GM23248 (cell line): ENCODE data around the gene POLR2J3. TPM values are rescaled to one million over a fixed set of nuclear protein-coding genes. Genes with fewer than 3 reads are reported as not detected.
"Not testable (repeated sequence)": the region's sequence is repeated elsewhere in the genome, so short reads cannot be mapped to it uniquely, and the experiment has no call there.

Experiments used
- DNase-seq: peaks from one replicate; pipeline ENCODE4 v3.0.0-alpha.2; 2015
- H2AFZ ChIP-seq: fragments of 200-600 bp; sonication (generic); 2 replicates; pipeline ENCODE4 v1.6.1; 2016; ENCODE audit warnings: antibody characterized with exemption
- H3F3A ChIP-seq: fragments of 200-600 bp; sonication (generic); 2 replicates; pipeline ENCODE4 v1.6.1; 2016; ENCODE audit warnings: mild to moderate bottlenecking, antibody characterized with exemption, mixed run types; ENCODE audit not compliant: insufficient read depth
- H3K27ac ChIP-seq: fragments of 200-600 bp; sonication (generic); 2 replicates; pipeline ENCODE4 v1.5.1; 2016; ENCODE audit warnings: mild to moderate bottlenecking
- H3K27me3 ChIP-seq: fragments of 200-600 bp; sonication (generic); replicated peaks from 2 replicates; pipeline ENCODE4 v1.6.1; 2016; ENCODE audit warnings: mild to moderate bottlenecking; ENCODE audit not compliant: insufficient read depth
- H3K36me3 ChIP-seq: fragments of 200-600 bp; sonication (generic); 2 replicates; pipeline ENCODE4 v1.6.1; 2016; ENCODE audit warnings: low read depth, mild to moderate bottlenecking
- H3K4me1 ChIP-seq: fragments of 200-600 bp; sonication (generic); 2 replicates; pipeline ENCODE4 v1.6.1; 2016; ENCODE audit warnings: mild to moderate bottlenecking; ENCODE audit not compliant: insufficient read depth
- H3K4me2 ChIP-seq: fragments of 200-600 bp; sonication (generic); one replicate; pipeline ENCODE4 v1.6.1; 2016; ENCODE audit warnings: mild to moderate bottlenecking; ENCODE audit not compliant: unreplicated experiment
- H3K4me3 ChIP-seq: fragments of 200-600 bp; sonication (generic); 2 replicates; pipeline ENCODE4 v1.5.1; 2016; ENCODE audit warnings: mild to moderate bottlenecking
- H3K79me2 ChIP-seq: fragments of 200-600 bp; sonication (generic); 2 replicates; pipeline ENCODE4 v1.6.1; 2016; ENCODE audit warnings: mild to moderate bottlenecking; ENCODE audit not compliant: insufficient read depth
- H3K9ac ChIP-seq: fragments of 200-600 bp; sonication (generic); 2 replicates; pipeline ENCODE4 v1.6.1; 2016; ENCODE audit warnings: mild to moderate bottlenecking
- H3K9me2 ChIP-seq: fragments of 200-600 bp; sonication (generic); 2 replicates; pipeline ENCODE4 v1.6.1; 2016; ENCODE audit warnings: mixed run types, mild to moderate bottlenecking, moderate library complexity; ENCODE audit not compliant: insufficient read depth
- H3K9me3 ChIP-seq: fragments of 200-600 bp; sonication (generic); one replicate; pipeline ENCODE4 v1.6.1; 2017; ENCODE audit warnings: low read depth
- H4K20me1 ChIP-seq: fragments of 200-600 bp; sonication (generic); 2 replicates; pipeline ENCODE4 v1.6.0; 2016; ENCODE audit not compliant: insufficient read depth
- WGBS, 2 experiments: methylation state at CpG; one replicate each; pipeline ENCODE4 v1.1.6; 2015 to 2017; ENCODE audit warnings: low lambda C conversion rate in 2 of 2, low coverage in 1 of 2; ENCODE audit errors: missing lambda C conversion rate in 2 of 2; 5-methylcytosine and 5-hydroxymethylcytosine counted together
- in situ Hi-C: fragments of 300-500 bp; cut with MboI; formaldehyde crosslinking; loops from 2 replicates; pipeline ENCODE4 v1.15.0; 2020
- polyA plus RNA-seq: library from polyadenylated mRNA; unstranded; fragments of >200 nt; fragmentation: Nextera tagmentation; extraction: Ambion mirVana; gene quantifications from 2 replicates; pipeline ENCODE4 v1.2.1, GENCODE V29; 2016
- total RNA-seq: library from RNA; depleted of rRNA; stranded (reverse); fragments of >200 nt; shearing (Covaris generic); gene quantifications from 2 replicates; pipeline ENCODE4 v1.2.3, GENCODE V29; 2014

The POLR2J3 gene
- total and polyA plus RNA-seq, 2 experiments from 2014 or later: 2.9 to 69.8 TPM

GRCh38 chr7:102544372-102544771 lies 28.0 kb downstream of the POLR2J3 start:
- H3K27me3 ChIP-seq, H3K36me3 ChIP-seq, H3K4me1 ChIP-seq, H3K27ac ChIP-seq, H2AFZ ChIP-seq, H4K20me1 ChIP-seq, H3K9me2 ChIP-seq, H3F3A ChIP-seq, H3K4me2 ChIP-seq, in situ Hi-C loops, H3K9ac ChIP-seq, H3K9me3 ChIP-seq, DNase-seq, H3K4me3 ChIP-seq, H3K79me2 ChIP-seq: not testable (repeated sequence)
- no CpG with 5 or more reads among the region's 1 CpG for WGBS, 2 experiments

GRCh38 chr7:102543596-102543995 lies 28.8 kb downstream of the POLR2J3 start, which contains the start of gene UPK3BL2:
Gene UPK3BL2, minus strand, starts transcription at chr7:102543696. Its CDS starts 60 bp downstream, at chr7:102543636.
- H2AFZ ChIP-seq, H3K9me3 ChIP-seq, H3K9me2 ChIP-seq, H3K4me1 ChIP-seq, H3K4me3 ChIP-seq, in situ Hi-C loops, H4K20me1 ChIP-seq, H3K27ac ChIP-seq, H3K79me2 ChIP-seq, H3F3A ChIP-seq, H3K4me2 ChIP-seq, H3K9ac ChIP-seq, H3K27me3 ChIP-seq, H3K36me3 ChIP-seq, DNase-seq: not testable (repeated sequence)
- no CpG with 5 or more reads among the region's 8 CpGs for WGBS, 2 experiments

- H3K4me3 ChIP-seq, H3K36me3 ChIP-seq, H3K79me2 ChIP-seq, H3F3A ChIP-seq, H3K4me2 ChIP-seq, H4K20me1 ChIP-seq, H3K9me2 ChIP-seq, H3K9me3 ChIP-seq, in situ Hi-C loops, DNase-seq, H2AFZ ChIP-seq, H3K9ac ChIP-seq, H3K4me1 ChIP-seq, H3K27me3 ChIP-seq, H3K27ac ChIP-seq: not testable (repeated sequence)
- 78% methylated on average over 6 of the region's 11 CpGs; no CpG with 5 or more reads in 1 of the 2 experiments for WGBS, 2 experiments
Measured at GRCh38 chr7:102542771-102543170, 29.6 kb downstream of the POLR2J3 start.

- H3F3A ChIP-seq, H3K27me3 ChIP-seq, H3K27ac ChIP-seq, DNase-seq, H3K4me1 ChIP-seq, H3K36me3 ChIP-seq, H3K79me2 ChIP-seq, in situ Hi-C loops, H3K9me2 ChIP-seq, H3K4me2 ChIP-seq, H3K4me3 ChIP-seq, H3K9ac ChIP-seq, H3K9me3 ChIP-seq, H4K20me1 ChIP-seq, H2AFZ ChIP-seq: not testable (repeated sequence)
- WGBS, 2 experiments: no CpG with 5 or more reads among the region's 8 CpGs
Measured at GRCh38 chr7:102542083-102542482, 30.3 kb downstream of the POLR2J3 start.

- H2AFZ ChIP-seq, H3K9me3 ChIP-seq, H3K79me2 ChIP-seq, H3K9me2 ChIP-seq, H3K27me3 ChIP-seq, H3F3A ChIP-seq, H3K27ac ChIP-seq, H3K4me3 ChIP-seq, H3K36me3 ChIP-seq, H3K9ac ChIP-seq, in situ Hi-C loops, H3K4me2 ChIP-seq, H3K4me1 ChIP-seq, DNase-seq, H4K20me1 ChIP-seq: not testable (repeated sequence)
- 76 to 92% methylated on average over 4 to 5 of the region's 6 CpGs for WGBS, 2 experiments
Measured at GRCh38 chr7:102540604-102541003, 31.8 kb downstream of the POLR2J3 start.

GRCh38 chr7:102535062-102535615 lies 37.2 kb downstream of the POLR2J3 start:
- H3K9me2 ChIP-seq, in situ Hi-C loops, H3K4me1 ChIP-seq, H3K9ac ChIP-seq, H3K36me3 ChIP-seq, H3K4me2 ChIP-seq, H3K27me3 ChIP-seq, H3K27ac ChIP-seq, H3K9me3 ChIP-seq, DNase-seq, H3K79me2 ChIP-seq, H3K4me3 ChIP-seq, H4K20me1 ChIP-seq, H3F3A ChIP-seq, H2AFZ ChIP-seq: not testable (repeated sequence)
- WGBS, 2 experiments: 85 to 91% methylated on average over 2 of the region's 8 CpGs

- not testable (repeated sequence) for H3K27ac ChIP-seq
Measured at GRCh38 chr7:102532127-102532526, 40.3 kb downstream of the POLR2J3 start.

DNA sequence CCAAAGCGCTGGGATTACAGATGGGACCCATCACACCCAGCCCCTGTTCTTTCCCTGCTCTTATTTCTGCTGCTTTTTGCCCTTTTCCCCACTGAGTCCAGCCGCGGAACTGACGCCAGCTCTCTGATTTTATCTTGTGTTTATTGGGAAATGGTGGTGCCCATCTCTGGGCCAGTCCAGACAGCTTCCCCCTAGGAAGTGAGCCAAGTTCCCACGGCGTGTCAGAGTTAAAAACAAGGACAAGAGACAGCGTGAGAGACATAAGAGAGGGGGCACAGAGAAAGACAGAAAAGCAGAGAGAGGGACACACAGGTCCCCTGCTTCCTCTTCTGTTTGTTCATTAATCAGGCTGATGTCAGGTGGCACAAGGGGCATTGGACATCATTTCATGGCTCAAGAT lies 40.8 kb downstream of the POLR2J3 start:
- H3K9me3 ChIP-seq, H3K27me3 ChIP-seq, H3F3A ChIP-seq, H3K79me2 ChIP-seq, H3K9me2 ChIP-seq, H3K4me3 ChIP-seq, H2AFZ ChIP-seq, H4K20me1 ChIP-seq, DNase-seq, H3K4me1 ChIP-seq, H3K9ac ChIP-seq, H3K36me3 ChIP-seq, in situ Hi-C loops, H3K4me2 ChIP-seq, H3K27ac ChIP-seq: not testable (repeated sequence)
- no CpG with 5 or more reads among the region's 7 CpGs for WGBS, 2 experiments

More at GRCh38 chr7:102532127-102532526, 40.3 kb downstream of the POLR2J3 start:
- H3K9ac ChIP-seq, H3K27me3 ChIP-seq, in situ Hi-C loops, H3K9me2 ChIP-seq, H3K4me2 ChIP-seq, H3K4me3 ChIP-seq, H4K20me1 ChIP-seq, H3K9me3 ChIP-seq, DNase-seq, H3K36me3 ChIP-seq, H3F3A ChIP-seq, H2AFZ ChIP-seq, H3K79me2 ChIP-seq, H3K4me1 ChIP-seq: not testable (repeated sequence)
- 98 to 100% methylated on average over 1 to 2 of the region's 2 CpGs for WGBS, 2 experiments
